GM12801 (cell line): ENCODE data around the gene SKOR1.

Experiments used
- CTCF ChIP-seq: IDR thresholded peaks from one replicate; pipeline ENCODE4 v1.5.1; 2011; ENCODE audit warnings: control low read depth; ENCODE audit not compliant: insufficient read length; ENCODE audit errors: extremely low read depth

Gene SKOR1

GRCh38 chr15:67853454-67853853, 28.1 kb downstream of the SKOR1 start:
- no peak for TF ChIP-seq CTCF

GRCh38 chr15:67854358-67854757, 29.0 kb downstream of the SKOR1 start:
- no peak for TF ChIP-seq CTCF

- TF ChIP-seq CTCF, result no peak
Observed at GRCh38 chr15:67855842-67856241, 30.5 kb downstream of the SKOR1 start.

- no peak for TF ChIP-seq CTCF
Observed at GRCh38 chr15:67857220-67857619, 31.9 kb downstream of the SKOR1 start.

- no peak for TF ChIP-seq CTCF
Observed at GRCh38 chr15:67859331-67859946, 34.1 kb downstream of the SKOR1 start.

GRCh38 chr15:67861983-67862382, 36.7 kb downstream of the SKOR1 start:
- TF ChIP-seq CTCF, result no peak

GRCh38 chr15:67862750-67863441, 37.6 kb downstream of the SKOR1 start:
- no peak for TF ChIP-seq CTCF
